ENCODE results near the gene NEDD9. TPM values are rescaled to one million over a fixed set of nuclear protein-coding genes. Genes with fewer than 3 reads are reported as not detected.

The NEDD9 gene
- total RNA-seq, 2 donors from 2014 or later = 36.9 to 39.4 TPM

GRCh38 chr6:11179419-11180202 lies 52.9 kb downstream of the NEDD9 start:
- Mint-ChIP-seq H3K27ac (no peak overlapping the region), H3K4me1 (no peaks in the 10 kb centered on the region), H3K4me3 (no peak overlapping the region), H3K36me3 (ENCODE audit: low read depth) (peaks cover 27% of the 10 kb centered on the region), H3K9me3 (peaks cover 3% of the 10 kb centered on the region), H3K27me3 (no peaks in the 10 kb centered on the region)
- ATAC-seq (replicated peaks) = no peak

- no peak overlapping the region for H3K4me3 Mint-ChIP-seq
- no peaks in the 10 kb centered on the region for H3K4me1 Mint-ChIP-seq
- peak overlapping the region; percentile 16 for H3K27ac Mint-ChIP-seq
- peaks cover 3% of the 10 kb centered on the region for H3K9me3 Mint-ChIP-seq
- peaks cover 21% of the 10 kb centered on the region for H3K36me3 Mint-ChIP-seq (ENCODE audit: low read depth)
- ATAC-seq (replicated peaks) = no peak
- no peaks in the 10 kb centered on the region for H3K27me3 Mint-ChIP-seq
These were observed 53.4 kb downstream of the NEDD9 start for GRCh38 chr6:11179088-11179418.

DNA sequence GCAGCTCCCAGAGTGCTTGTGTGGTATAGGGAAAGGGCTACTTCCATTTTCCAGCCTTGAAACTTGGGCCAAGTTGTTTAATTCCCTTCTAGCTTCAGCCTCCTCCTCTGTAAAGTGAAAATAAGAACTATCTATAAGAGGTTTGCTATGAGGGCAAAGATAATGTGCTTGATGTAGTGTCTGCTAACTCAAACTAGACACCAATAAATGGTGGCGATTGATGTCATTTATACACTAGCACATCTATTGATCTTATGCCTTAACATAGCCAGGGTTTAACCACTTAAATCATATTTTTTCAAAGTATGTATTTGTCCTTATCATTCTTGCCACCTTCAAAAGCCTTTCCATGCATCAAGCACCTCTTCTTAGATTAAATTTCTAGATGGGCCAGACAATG lies 55.2 kb downstream of the NEDD9 start:
- H3K9me3 Mint-ChIP-seq = no peaks in the 10 kb centered on the region
- H3K27me3 Mint-ChIP-seq = no peaks in the 10 kb centered on the region
- H3K4me3 Mint-ChIP-seq = no peak overlapping the region
- peaks cover 6% of the 10 kb centered on the region for H3K36me3 Mint-ChIP-seq (ENCODE audit: low read depth)
- H3K4me1 Mint-ChIP-seq = peaks cover 8% of the 10 kb centered on the region
- H3K27ac Mint-ChIP-seq = no peak overlapping the region
- ATAC-seq (replicated peaks) = peak; percentile 28

DNA sequence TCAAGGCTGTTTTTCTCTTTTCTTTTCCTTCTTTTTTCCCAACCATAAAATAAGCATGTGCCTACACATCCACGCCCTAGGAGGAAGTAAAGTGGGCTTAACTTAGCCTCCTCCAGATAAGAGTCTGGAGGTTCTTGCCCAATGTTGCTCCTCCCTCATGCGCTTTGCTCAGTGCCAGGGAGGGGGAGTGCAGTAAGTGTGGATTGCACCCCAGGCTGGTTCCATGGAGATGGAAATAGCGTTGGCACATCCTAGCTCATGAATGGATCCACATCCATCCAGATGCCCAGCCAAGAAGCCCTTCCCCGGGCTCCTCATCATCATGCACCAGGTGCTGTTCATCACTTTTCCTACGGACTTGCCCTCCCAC lies 58.2 kb downstream of the NEDD9 start:
- H3K4me1 Mint-ChIP-seq = peaks cover 11% of the 10 kb centered on the region
- H3K4me3 Mint-ChIP-seq = no peak overlapping the region
- no peaks in the 10 kb centered on the region for H3K27me3 Mint-ChIP-seq
- ATAC-seq (replicated peaks) = no peak
- H3K36me3 Mint-ChIP-seq (ENCODE audit: low read depth) = no peaks in the 10 kb centered on the region
- H3K9me3 Mint-ChIP-seq = no peaks in the 10 kb centered on the region
- H3K27ac Mint-ChIP-seq = no peak overlapping the region

GRCh38 chr6:11172501-11173327 lies 59.8 kb downstream of the NEDD9 start:
- Mint-ChIP-seq H3K27me3 (no peaks in the 10 kb centered on the region), H3K36me3 (ENCODE audit: low read depth) (no peaks in the 10 kb centered on the region), H3K27ac (peak overlapping the region; percentile 35), H3K4me1 (peaks cover 11% of the 10 kb centered on the region), H3K4me3 (peak overlapping the region; percentile 56), H3K9me3 (no peaks in the 10 kb centered on the region)
- peak; percentile 43 for ATAC-seq (replicated peaks)

GRCh38 chr6:11171952-11172351 lies 60.5 kb downstream of the NEDD9 start:
- H3K27ac Mint-ChIP-seq = no peak overlapping the region
- no peaks in the 10 kb centered on the region for H3K36me3 Mint-ChIP-seq (ENCODE audit: low read depth)
- H3K4me1 Mint-ChIP-seq = peaks cover 11% of the 10 kb centered on the region
- peak overlapping the region; percentile 56 for H3K4me3 Mint-ChIP-seq
- H3K27me3 Mint-ChIP-seq = no peaks in the 10 kb centered on the region
- no peaks in the 10 kb centered on the region for H3K9me3 Mint-ChIP-seq
- no peak for ATAC-seq (replicated peaks)

DNA sequence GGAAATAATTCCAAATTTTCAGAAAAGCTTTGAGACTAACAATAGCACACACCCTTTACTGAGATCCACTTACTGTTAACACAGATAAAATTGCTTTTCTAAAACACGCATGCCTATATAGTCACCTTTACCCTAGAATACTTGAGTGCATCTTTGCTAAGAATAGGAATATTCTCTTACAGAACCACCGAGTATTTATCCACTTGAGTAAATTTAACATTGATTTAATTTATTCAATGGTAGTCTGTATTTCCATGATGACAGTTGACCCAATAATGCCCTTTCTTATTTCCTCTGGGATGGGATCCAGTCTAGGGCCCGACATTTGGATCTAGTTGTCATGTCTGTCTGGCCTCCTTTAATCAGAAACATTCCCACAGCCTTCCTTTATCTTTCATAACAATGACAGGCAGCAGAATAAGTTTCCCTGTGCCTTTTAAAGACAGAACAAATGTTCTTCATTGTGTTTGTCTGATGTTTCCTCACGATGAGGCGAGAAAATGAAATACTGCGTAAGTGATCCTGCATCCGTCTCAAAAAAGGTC lies 64.3 kb downstream of the NEDD9 start:
- Mint-ChIP-seq H3K4me1 (peaks cover 20% of the 10 kb centered on the region), H3K4me3 (no peak overlapping the region), H3K27ac (no peak overlapping the region), H3K9me3 (no peaks in the 10 kb centered on the region), H3K27me3 (no peaks in the 10 kb centered on the region), H3K36me3 (ENCODE audit: low read depth) (no peaks in the 10 kb centered on the region)
- ATAC-seq (replicated peaks) = no peak

DNA sequence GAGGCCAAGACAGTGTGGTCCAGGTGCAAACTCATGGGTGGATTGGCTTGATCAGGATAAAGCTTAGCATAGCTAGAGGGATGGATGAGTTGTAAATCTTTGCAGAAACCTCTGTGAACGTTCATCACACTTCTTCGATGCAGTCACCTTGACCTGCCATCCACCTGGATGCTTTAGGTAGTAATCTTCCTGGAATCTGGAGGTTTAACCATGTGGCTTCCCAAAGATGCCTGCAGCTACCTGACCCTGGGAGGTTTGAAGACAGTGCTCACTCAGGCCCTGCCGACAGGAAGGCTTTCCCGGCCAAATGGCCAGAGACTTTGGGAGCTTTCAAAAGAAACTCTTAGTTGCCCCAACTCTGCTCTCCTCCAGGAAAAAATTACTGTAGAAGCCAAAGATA lies 65.5 kb downstream of the NEDD9 start:
- Mint-ChIP-seq H3K27me3 (no peaks in the 10 kb centered on the region), H3K4me1 (peaks cover 9% of the 10 kb centered on the region), H3K4me3 (no peak overlapping the region), H3K36me3 (ENCODE audit: low read depth) (no peaks in the 10 kb centered on the region), H3K9me3 (no peaks in the 10 kb centered on the region), H3K27ac (no peak overlapping the region)
- ATAC-seq (replicated peaks) = no peak

DNA sequence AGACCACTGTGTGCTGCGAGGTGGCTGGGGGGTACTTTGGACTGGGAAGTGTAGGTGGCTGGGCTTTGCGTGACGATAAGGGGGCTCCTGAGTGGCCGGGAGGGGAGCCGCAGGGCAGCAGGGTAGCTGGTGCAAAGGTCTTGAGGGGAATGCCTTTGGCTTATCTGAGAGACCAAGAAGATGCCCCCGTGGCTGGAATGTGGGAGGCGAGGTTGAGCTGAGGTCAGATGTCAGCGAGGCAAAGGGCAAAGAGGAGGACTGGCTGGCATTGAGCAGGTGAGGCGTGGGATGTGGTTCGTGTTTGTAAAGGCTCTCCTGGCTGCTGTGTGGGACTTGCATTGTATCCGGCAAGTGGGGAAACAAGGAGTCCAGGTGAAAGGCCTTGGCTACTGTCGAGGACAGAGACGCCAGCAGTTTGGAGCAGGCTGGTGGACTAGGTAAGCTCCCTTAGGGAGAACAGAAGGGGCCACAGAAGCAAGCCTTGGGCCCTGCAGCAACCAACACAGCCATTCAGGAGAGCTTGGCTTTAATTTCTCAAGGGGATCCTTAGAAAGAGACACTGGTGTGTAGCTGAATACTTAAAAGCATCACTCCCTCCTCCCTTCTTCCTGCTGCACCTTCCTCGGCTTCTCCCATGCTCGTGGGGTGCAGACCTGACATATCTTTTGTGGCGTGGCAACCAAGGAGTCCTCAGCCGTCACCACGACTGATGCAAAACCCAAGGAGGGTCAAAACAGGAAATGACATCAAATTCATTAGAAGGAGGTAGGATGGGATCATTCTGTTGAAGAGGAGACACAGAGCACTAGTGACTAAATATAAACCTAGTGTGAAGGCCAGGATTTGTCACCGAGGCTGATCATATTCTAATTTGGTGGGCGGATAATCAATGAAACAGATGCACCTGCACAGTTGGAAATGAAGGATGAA lies 67.5 kb downstream of the NEDD9 start:
- H3K9me3 Mint-ChIP-seq = no peaks in the 10 kb centered on the region
- H3K4me1 Mint-ChIP-seq = peaks cover 9% of the 10 kb centered on the region
- ATAC-seq (replicated peaks) = peak; percentile 30
- H3K27ac Mint-ChIP-seq = peak overlapping the region; percentile 53
- H3K27me3 Mint-ChIP-seq = no peaks in the 10 kb centered on the region
- no peaks in the 10 kb centered on the region for H3K36me3 Mint-ChIP-seq (ENCODE audit: low read depth)
- H3K4me3 Mint-ChIP-seq = no peak overlapping the region

DNA sequence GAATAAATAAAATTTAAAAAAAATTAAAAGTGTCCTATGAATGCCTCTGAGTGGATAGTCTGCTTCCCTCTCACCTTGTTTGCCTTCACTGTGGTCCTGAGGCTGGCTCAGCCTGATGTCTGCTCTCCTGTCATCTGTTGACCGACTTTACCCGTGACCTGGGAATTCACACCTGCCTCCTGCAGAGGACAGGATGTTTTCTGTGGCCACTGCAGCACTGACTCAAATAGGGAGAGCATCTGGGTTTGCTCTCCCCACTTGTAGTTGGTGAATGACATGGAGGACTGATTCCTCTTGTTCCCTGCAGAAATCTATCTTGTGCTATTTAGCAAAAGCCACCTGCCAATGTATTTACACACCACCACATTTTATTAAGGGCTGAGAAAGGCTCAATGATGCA lies 68.5 kb downstream of the NEDD9 start:
- Mint-ChIP-seq H3K36me3 (ENCODE audit: low read depth) (no peaks in the 10 kb centered on the region), H3K4me3 (no peak overlapping the region), H3K9me3 (no peaks in the 10 kb centered on the region), H3K27me3 (no peaks in the 10 kb centered on the region), H3K4me1 (peaks cover 9% of the 10 kb centered on the region), H3K27ac (peak overlapping the region; percentile 53)
- peak; percentile 87 for ATAC-seq (replicated peaks)

GRCh38 chr6:11162262-11162661 lies 70.2 kb downstream of the NEDD9 start:
- H3K4me3 Mint-ChIP-seq = no peak overlapping the region
- ATAC-seq (replicated peaks) = no peak
- H3K9me3 Mint-ChIP-seq = no peaks in the 10 kb centered on the region
- no peaks in the 10 kb centered on the region for H3K27me3 Mint-ChIP-seq
- H3K4me1 Mint-ChIP-seq = peaks cover 9% of the 10 kb centered on the region
- no peaks in the 10 kb centered on the region for H3K36me3 Mint-ChIP-seq (ENCODE audit: low read depth)
- no peak overlapping the region for H3K27ac Mint-ChIP-seq

DNA sequence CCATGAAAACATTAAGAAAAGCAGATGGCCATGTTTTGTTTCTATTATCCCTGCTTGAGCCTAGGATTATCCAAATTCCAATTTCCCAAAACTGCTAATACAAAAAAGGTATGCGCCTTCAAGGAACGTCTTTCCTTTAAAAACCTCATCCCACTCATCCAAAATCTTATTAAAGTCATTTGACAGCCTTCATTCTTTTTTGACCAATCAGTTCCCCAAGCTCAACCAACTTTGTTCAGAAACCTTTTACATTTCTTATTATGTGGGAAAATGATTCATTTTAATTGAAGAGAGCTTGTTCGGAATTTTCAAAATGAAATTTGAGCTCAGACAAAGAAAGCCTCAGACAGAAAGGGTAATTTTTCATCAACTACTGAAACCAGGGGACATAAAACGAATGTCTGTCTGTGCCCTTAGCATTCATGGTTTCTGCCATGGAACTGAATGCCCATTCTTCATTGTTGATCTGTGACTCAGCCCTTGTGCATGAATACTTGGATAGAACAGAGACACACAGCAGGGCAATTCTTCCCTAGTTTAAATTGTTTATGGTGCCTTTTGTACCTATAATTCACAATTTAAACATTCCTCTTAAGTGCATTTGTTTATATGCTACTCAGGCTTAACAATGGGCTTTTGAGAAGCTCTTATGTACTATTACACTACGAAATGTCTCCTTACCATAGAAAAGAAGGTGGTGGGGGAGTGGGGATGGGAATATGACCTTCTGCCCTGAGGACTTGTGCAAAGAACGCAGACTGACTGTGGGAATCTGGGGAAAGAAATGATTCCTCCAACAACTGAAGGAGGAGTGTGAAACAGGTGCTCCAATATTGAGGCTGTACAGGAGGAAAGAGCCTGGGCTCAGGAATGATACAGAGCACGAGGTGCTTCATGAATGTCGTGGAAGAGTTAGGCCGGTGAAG lies 71.2 kb downstream of the NEDD9 start:
- H3K4me3 Mint-ChIP-seq = no peak overlapping the region
- H3K9me3 Mint-ChIP-seq = no peaks in the 10 kb centered on the region
- no peaks in the 10 kb centered on the region for H3K36me3 Mint-ChIP-seq (ENCODE audit: low read depth)
- H3K4me1 Mint-ChIP-seq = peaks cover 9% of the 10 kb centered on the region
- no peak overlapping the region for H3K27ac Mint-ChIP-seq
- ATAC-seq (replicated peaks) = no peak
- no peaks in the 10 kb centered on the region for H3K27me3 Mint-ChIP-seq

DNA sequence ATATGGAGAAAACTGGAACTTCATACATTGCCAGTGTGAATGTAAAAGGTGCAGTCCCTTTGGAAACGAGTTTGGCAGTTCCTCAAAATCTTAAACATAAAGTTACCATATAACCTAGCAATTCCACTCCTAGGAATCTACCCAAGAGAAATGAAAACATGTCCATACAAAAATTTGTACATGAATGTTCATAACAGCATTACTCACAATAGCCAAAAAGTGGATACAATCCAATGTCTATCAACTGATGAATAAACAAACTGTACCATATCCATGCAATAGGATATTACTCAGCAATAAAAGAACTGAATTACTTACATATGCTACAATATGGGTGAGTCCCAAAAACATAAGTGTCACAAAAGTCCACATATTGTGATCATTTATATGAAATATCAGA lies 72.3 kb downstream of the NEDD9 start:
- Mint-ChIP-seq H3K4me3 (no peak overlapping the region), H3K27ac (no peak overlapping the region), H3K27me3 (no peaks in the 10 kb centered on the region), H3K36me3 (ENCODE audit: low read depth) (no peaks in the 10 kb centered on the region), H3K4me1 (peaks cover 9% of the 10 kb centered on the region), H3K9me3 (no peaks in the 10 kb centered on the region)
- ATAC-seq (replicated peaks) = no peak
